ENCODE data around the gene CROCC. TPM values are rescaled to one million over a fixed set of nuclear protein-coding genes. Genes with fewer than 3 reads are reported as not detected.
A peak's percentile ranks its signal among the peaks of the same experiment; 100 is the strongest.

Gene CROCC
- total and polyA plus RNA-seq, 9 of the 15 experiments (the other 6 are each of a cell fraction or from before 2014, with no cell fraction given), result 0.17 to 15.4 (median 7.6) TPM

GRCh38 chr1:16905110-16905867 is 16.4 kb upstream of the CROCC start (continued):
- TF ChIP-seq, protein P1, sequence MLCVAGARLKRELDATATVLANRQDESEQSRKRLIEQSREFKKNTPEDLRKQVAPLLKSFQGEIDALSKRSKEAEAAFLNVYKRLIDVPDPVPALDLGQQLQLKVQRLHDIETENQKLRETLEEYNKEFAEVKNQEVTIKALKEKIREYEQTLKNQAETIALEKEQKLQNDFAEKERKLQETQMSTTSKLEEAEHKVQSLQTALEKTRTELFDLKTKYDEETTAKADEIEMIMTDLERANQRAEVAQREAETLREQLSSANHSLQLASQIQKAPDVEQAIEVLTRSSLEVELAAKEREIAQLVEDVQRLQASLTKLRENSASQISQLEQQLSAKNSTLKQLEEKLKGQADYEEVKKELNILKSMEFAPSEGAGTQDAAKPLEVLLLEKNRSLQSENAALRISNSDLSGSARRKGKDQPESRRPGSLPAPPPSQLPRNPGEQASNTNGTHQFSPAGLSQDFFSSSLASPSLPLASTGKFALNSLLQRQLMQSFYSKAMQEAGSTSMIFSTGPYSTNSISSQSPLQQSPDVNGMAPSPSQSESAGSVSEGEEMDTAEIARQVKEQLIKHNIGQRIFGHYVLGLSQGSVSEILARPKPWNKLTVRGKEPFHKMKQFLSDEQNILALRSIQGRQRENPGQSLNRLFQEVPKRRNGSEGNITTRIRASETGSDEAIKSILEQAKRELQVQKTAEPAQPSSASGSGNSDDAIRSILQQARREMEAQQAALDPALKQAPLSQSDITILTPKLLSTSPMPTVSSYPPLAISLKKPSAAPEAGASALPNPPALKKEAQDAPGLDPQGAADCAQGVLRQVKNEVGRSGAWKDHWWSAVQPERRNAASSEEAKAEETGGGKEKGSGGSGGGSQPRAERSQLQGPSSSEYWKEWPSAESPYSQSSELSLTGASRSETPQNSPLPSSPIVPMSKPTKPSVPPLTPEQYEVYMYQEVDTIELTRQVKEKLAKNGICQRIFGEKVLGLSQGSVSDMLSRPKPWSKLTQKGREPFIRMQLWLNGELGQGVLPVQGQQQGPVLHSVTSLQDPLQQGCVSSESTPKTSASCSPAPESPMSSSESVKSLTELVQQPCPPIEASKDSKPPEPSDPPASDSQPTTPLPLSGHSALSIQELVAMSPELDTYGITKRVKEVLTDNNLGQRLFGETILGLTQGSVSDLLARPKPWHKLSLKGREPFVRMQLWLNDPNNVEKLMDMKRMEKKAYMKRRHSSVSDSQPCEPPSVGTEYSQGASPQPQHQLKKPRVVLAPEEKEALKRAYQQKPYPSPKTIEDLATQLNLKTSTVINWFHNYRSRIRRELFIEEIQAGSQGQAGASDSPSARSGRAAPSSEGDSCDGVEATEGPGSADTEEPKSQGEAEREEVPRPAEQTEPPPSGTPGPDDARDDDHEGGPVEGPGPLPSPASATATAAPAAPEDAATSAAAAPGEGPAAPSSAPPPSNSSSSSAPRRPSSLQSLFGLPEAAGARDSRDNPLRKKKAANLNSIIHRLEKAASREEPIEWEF (CRISPR knock-in tag; IDR thresholded peaks at IDR 0.05), result no peak
- TF ChIP-seq YY1 (IDR thresholded peaks at IDR 0.05; ENCODE audit: borderline replicate concordance in 1 of 3, control insufficient read depth in 1 of 3, extremely low read depth in 1 of 3, insufficient read depth in 3 of 3, insufficient read length in 1 of 3, insufficient replicate concordance in 2 of 3, low read depth in 1 of 3, low read length in 2 of 3) (peak in 1 of 3 experiments; percentile 55), SRSF3 (IDR thresholded peaks at IDR 0.05; ENCODE audit: insufficient read depth, low read length) (no peak), ZNF77 (CRISPR knock-in tag; IDR thresholded peaks at IDR 0.05) (peak; percentile 98), DIDO1 (tag; IDR thresholded peaks at IDR 0.05; ENCODE audit: low read depth) (peak; percentile 49; the same call in 1 of the 2 replicates), HMG20B (CRISPR knock-in tag; IDR thresholded peaks at IDR 0.05) (peak; percentile 99), TAL1 (IDR thresholded peaks at IDR 0.05) (no peak; the same call in 1 of the 2 replicates), SMARCA5 (IDR thresholded peaks at IDR 0.05) (no peak), RBM15 (IDR thresholded peaks at IDR 0.05; ENCODE audit: insufficient read depth, low read length) (no peak), MIER1 (IDR thresholded peaks at IDR 0.05; ENCODE audit: low read depth) (peak; percentile 24; the same call in 1 of the 2 replicates), ZBED1 (IDR thresholded peaks at IDR 0.05) (peak; percentile 99), CBX3 (IDR thresholded peaks at IDR 0.05; ENCODE audit: borderline replicate concordance in 1 of 2, low read length in 2 of 2) (peak; percentile 24 to 99; a peak in 2 of 3 replicates)
- TF ChIP-seq, protein P2, sequence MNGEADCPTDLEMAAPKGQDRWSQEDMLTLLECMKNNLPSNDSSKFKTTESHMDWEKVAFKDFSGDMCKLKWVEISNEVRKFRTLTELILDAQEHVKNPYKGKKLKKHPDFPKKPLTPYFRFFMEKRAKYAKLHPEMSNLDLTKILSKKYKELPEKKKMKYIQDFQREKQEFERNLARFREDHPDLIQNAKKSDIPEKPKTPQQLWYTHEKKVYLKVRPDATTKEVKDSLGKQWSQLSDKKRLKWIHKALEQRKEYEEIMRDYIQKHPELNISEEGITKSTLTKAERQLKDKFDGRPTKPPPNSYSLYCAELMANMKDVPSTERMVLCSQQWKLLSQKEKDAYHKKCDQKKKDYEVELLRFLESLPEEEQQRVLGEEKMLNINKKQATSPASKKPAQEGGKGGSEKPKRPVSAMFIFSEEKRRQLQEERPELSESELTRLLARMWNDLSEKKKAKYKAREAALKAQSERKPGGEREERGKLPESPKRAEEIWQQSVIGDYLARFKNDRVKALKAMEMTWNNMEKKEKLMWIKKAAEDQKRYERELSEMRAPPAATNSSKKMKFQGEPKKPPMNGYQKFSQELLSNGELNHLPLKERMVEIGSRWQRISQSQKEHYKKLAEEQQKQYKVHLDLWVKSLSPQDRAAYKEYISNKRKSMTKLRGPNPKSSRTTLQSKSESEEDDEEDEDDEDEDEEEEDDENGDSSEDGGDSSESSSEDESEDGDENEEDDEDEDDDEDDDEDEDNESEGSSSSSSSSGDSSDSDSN (IDR thresholded peaks at IDR 0.05; ENCODE audit: borderline replicate concordance in 1 of 2, low read depth in 2 of 2, low read length in 2 of 2), result no peak
- TF ChIP-seq, protein P3, sequence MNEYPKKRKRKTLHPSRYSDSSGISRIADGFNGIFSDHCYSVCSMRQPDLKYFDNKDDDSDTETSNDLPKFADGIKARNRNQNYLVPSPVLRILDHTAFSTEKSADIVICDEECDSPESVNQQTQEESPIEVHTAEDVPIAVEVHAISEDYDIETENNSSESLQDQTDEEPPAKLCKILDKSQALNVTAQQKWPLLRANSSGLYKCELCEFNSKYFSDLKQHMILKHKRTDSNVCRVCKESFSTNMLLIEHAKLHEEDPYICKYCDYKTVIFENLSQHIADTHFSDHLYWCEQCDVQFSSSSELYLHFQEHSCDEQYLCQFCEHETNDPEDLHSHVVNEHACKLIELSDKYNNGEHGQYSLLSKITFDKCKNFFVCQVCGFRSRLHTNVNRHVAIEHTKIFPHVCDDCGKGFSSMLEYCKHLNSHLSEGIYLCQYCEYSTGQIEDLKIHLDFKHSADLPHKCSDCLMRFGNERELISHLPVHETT (CRISPR knock-in tag; conservative IDR thresholded peaks at IDR 0.05 in 1 of 2, IDR thresholded peaks at IDR 0.05 in 1 of 2), result peak in 1 of 2 experiments; percentile 76; a peak in 1 of 4 replicates
